H1 (cell line): ENCODE results near the gene OLFM3. TPM values are rescaled to one million over a fixed set of nuclear protein-coding genes. Genes with fewer than 3 reads are reported as not detected.

ENCODE experiments used
- CTCF ChIA-PET: fragments of 300-600 bp; sonication (Branson Sonifier 250); formaldehyde crosslinking; loops from one replicate; lab custom pipeline; 2021; ENCODE audit not compliant: partially characterized antibody; lab: Charles Lee
- POLR2A ChIA-PET: fragments of 300-600 bp; sonication (Branson Sonifier 250); formaldehyde crosslinking; loops from one replicate; lab custom pipeline; 2021; ENCODE audit warnings: inconsistent platforms; ENCODE audit not compliant: partially characterized antibody; lab: Charles Lee
- DNase-seq, 2 experiments: peaks; one replicate each; pipeline versions ENCODE4 v3.0.0 to v3.0.0-alpha.2; 2010 to 2022; ENCODE audit warnings: low spot score in 2 of 2, low read depth in 1 of 2, mixed read lengths in 1 of 2
- FAIRE-seq: peaks from 2 replicates; lab custom pipeline; 2011; peaks lifted over from hg19 to GRCh38; lab: Jason Lieb, UNC
- H2AFZ ChIP-seq: 2 replicates; pipeline ENCODE4 v1.8.1; 2012; ENCODE audit warnings: low read length, inconsistent platforms
- H2AK5ac ChIP-seq: 2 replicates; pipeline ENCODE4 v1.6.1; 2013; ENCODE audit warnings: low read depth, low read length
- H2BK120ac ChIP-seq: replicated peaks from 2 replicates; pipeline ENCODE3; 2013; ENCODE audit warnings: low read depth, low read length, inconsistent platforms
- H2BK12ac ChIP-seq: 2 replicates; pipeline ENCODE4 v1.6.1; 2013; ENCODE audit warnings: low read depth, low read length
- H2BK15ac ChIP-seq: 2 replicates; pipeline ENCODE4 v1.6.1; 2013; ENCODE audit warnings: low read length
- H2BK20ac ChIP-seq: 2 replicates; pipeline ENCODE4 v1.6.1; 2013; ENCODE audit warnings: low read length
- H2BK5ac ChIP-seq: 2 replicates; pipeline ENCODE4 v1.6.1; 2013; ENCODE audit warnings: low read depth, low read length
- H3K14ac ChIP-seq: 2 replicates; pipeline ENCODE4 v1.6.1; 2013; ENCODE audit warnings: inconsistent platforms; ENCODE audit not compliant: insufficient read length
- H3K18ac ChIP-seq: 2 replicates; pipeline ENCODE4 v1.6.1; 2013; ENCODE audit warnings: low read length; ENCODE audit errors: extremely low read depth
- H3K23ac ChIP-seq: 2 replicates; pipeline ENCODE4 v1.6.1; 2013; ENCODE audit warnings: inconsistent platforms; ENCODE audit not compliant: insufficient read length
- H3K23me2 ChIP-seq: 2 replicates; pipeline ENCODE4 v1.6.1; 2013; ENCODE audit warnings: low read depth, low read length
- H3K27ac ChIP-seq: 2 replicates; pipeline ENCODE4 v1.6.1; 2011; ENCODE audit warnings: low read depth, low read length, inconsistent platforms
- H3K27me3 ChIP-seq, 4 experiments: replicated peaks in 1 of 4; 1 replicate in 1 of 4; 2 replicates in 3 of 4; pipeline versions ENCODE4 v1.6.1 to v1.8.1; 2011 to 2013; ENCODE audit warnings: low read length in 3 of 4, mild to moderate bottlenecking in 3 of 4, inconsistent platforms in 2 of 4, mixed read lengths in 2 of 4, moderate library complexity in 1 of 4; ENCODE audit not compliant: control insufficient read depth in 3 of 4, insufficient read depth in 3 of 4; ENCODE audit errors: extremely low read depth in 1 of 4
- H3K36me3 ChIP-seq, 4 experiments: 2 replicates each; pipeline versions ENCODE4 v1.6.1 to v1.8.1; 2011 to 2013; ENCODE audit warnings: mild to moderate bottlenecking in 4 of 4, low read length in 3 of 4, moderate library complexity in 2 of 4, control low read depth in 1 of 4, inconsistent platforms in 1 of 4; ENCODE audit not compliant: insufficient read depth in 4 of 4, control insufficient read depth in 2 of 4
- H3K4ac ChIP-seq: replicated peaks from 2 replicates; pipeline ENCODE3; 2013; ENCODE audit warnings: low read length, low read depth, mixed read lengths, inconsistent platforms; ENCODE audit not compliant: insufficient read length
- H3K4me1 ChIP-seq, 4 experiments: replicated peaks in 1 of 4; 1 replicate in 1 of 4; 2 replicates in 3 of 4; pipeline versions ENCODE4 v1.6.1 to v1.8.1; 2011 to 2013; ENCODE audit warnings: low read length in 3 of 4, inconsistent platforms in 2 of 4, mixed read lengths in 1 of 4; ENCODE audit not compliant: insufficient read depth in 4 of 4, control insufficient read depth in 3 of 4
- H3K4me2 ChIP-seq, 2 experiments: 2 replicates each; pipeline versions ENCODE4 v1.6.1 to v1.8.1; 2011 to 2013; ENCODE audit warnings: low read depth in 2 of 2, low read length in 2 of 2, control low read depth in 1 of 2, inconsistent platforms in 1 of 2, mild to moderate bottlenecking in 1 of 2; ENCODE audit not compliant: insufficient read depth in 1 of 2
- H3K4me3 ChIP-seq, 4 experiments: fragments of 200-600, 300-600 bp in 1 of 4; sonication (generic), shearing (Covaris generic), sonication (Bioruptor Twin) in 1 of 4; 2 replicates each; pipeline versions ENCODE4 v1.5.1 to v1.8.1; 2011 to 2016; ENCODE audit warnings: low read length in 4 of 4, low read depth in 3 of 4, control low read depth in 2 of 4, inconsistent platforms in 2 of 4, mild to moderate bottlenecking in 2 of 4, mixed read lengths in 1 of 4, moderate library complexity in 1 of 4; ENCODE audit not compliant: insufficient read depth in 2 of 4; ENCODE audit errors: extremely low read depth in 1 of 4
- H3K56ac ChIP-seq: replicated peaks from 2 replicates; pipeline ENCODE3; 2013; ENCODE audit warnings: low read depth, mild to moderate bottlenecking, mixed read lengths, low read length, inconsistent platforms; ENCODE audit not compliant: insufficient read length
- H3K79me1 ChIP-seq: 2 replicates; pipeline ENCODE4 v1.6.1; 2013; ENCODE audit warnings: low read depth, low read length, control low read depth
- H3K79me2 ChIP-seq, 2 experiments: 2 replicates each; pipeline versions ENCODE4 v1.6.1 to v1.8.1; 2012 to 2013; ENCODE audit warnings: low read length in 2 of 2, mild to moderate bottlenecking in 2 of 2, inconsistent platforms in 1 of 2; ENCODE audit not compliant: insufficient read depth in 2 of 2, control insufficient read depth in 1 of 2
- H3K9ac ChIP-seq, 4 experiments: replicated peaks in 1 of 4; 1 replicate in 1 of 4; 2 replicates in 3 of 4; pipeline versions ENCODE4 v1.6.1 to v1.8.1; 2011 to 2013; ENCODE audit warnings: low read depth in 3 of 4, low read length in 3 of 4, control low read depth in 2 of 4, mild to moderate bottlenecking in 2 of 4, moderate library complexity in 2 of 4, inconsistent platforms in 1 of 4; ENCODE audit errors: extremely low read depth in 1 of 4
- H3K9me3 ChIP-seq, 2 experiments: 2 replicates each; pipeline versions ENCODE4 v1.6.1 to v1.8.1; 2012 to 2013; ENCODE audit warnings: mild to moderate bottlenecking in 2 of 2, moderate library complexity in 2 of 2, control low read depth in 1 of 2, inconsistent platforms in 1 of 2, low read depth in 1 of 2, low read length in 1 of 2, mixed read lengths in 1 of 2; ENCODE audit not compliant: insufficient read depth in 2 of 2
- H4K20me1 ChIP-seq, 2 experiments: replicated peaks in 1 of 2; 2 replicates each; pipeline versions ENCODE3 to v1.8.1; 2011 to 2013; ENCODE audit warnings: inconsistent platforms in 2 of 2, low read length in 2 of 2, mild to moderate bottlenecking in 1 of 2; ENCODE audit not compliant: insufficient read depth in 2 of 2, control insufficient read depth in 1 of 2
- H4K5ac ChIP-seq: 2 replicates; pipeline ENCODE4 v1.6.1; 2013; ENCODE audit warnings: low read length, low read depth, mixed read lengths, inconsistent platforms; ENCODE audit not compliant: insufficient read length
- H4K8ac ChIP-seq: 2 replicates; pipeline ENCODE4 v1.8.0; 2013; ENCODE audit warnings: mild to moderate bottlenecking, moderate library complexity, low read length, inconsistent platforms; ENCODE audit not compliant: insufficient read depth; ENCODE audit errors: extremely low read depth
- H4K91ac ChIP-seq: replicated peaks from 2 replicates; pipeline ENCODE3; 2013; ENCODE audit warnings: low read length, mixed read lengths, inconsistent platforms; ENCODE audit not compliant: insufficient read length
- ASH2L ChIP-seq: fragments of 200-600, 300-600 bp; sonication (generic); IDR thresholded peaks from one replicate; pipeline ENCODE4 v1.7.1; 2017; ENCODE audit warnings: low read length
- BACH1 ChIP-seq: IDR thresholded peaks from 2 replicates; pipeline ENCODE4 v1.6.1; 2012; ENCODE audit warnings: low read length, improper control_type of control experiment
- CHD1 ChIP-seq: IDR thresholded peaks from 2 replicates; pipeline ENCODE4 v1.6.1; 2012; ENCODE audit warnings: low read depth, low read length, improper control_type of control experiment
- CREB1 ChIP-seq: IDR thresholded peaks from 2 replicates; pipeline ENCODE4 v1.6.1; 2012; ENCODE audit warnings: inconsistent platforms
- GTF2F1 ChIP-seq: IDR thresholded peaks from 2 replicates; pipeline ENCODE4 v1.6.1; 2012; ENCODE audit warnings: low read depth, low read length, improper control_type of control experiment, borderline replicate concordance
- HDAC2 ChIP-seq, 2 experiments: fragments of 300-600 bp in 1 of 2; sonication (generic) in 1 of 2; IDR thresholded peaks; 2 replicates each; pipeline ENCODE4 v1.6.1; 2011 to 2012; ENCODE audit warnings: low read depth in 2 of 2, low read length in 2 of 2, mild to moderate bottlenecking in 2 of 2, moderate library complexity in 2 of 2, borderline replicate concordance in 1 of 2, inconsistent platforms in 1 of 2
- HDAC6 ChIP-seq: IDR thresholded peaks from one replicate; pipeline ENCODE4 v1.7.1; 2012; ENCODE audit warnings: low read depth, mild to moderate bottlenecking, inconsistent platforms, low read length, moderate library complexity
- KDM4A ChIP-seq: IDR thresholded peaks from one replicate; pipeline ENCODE4 v1.7.1; 2012; ENCODE audit warnings: low read depth, mild to moderate bottlenecking, moderate library complexity, low read length, inconsistent platforms; ENCODE audit not compliant: severe bottlenecking
- POLR2A ChIP-seq, 2 experiments: IDR thresholded peaks; 1 replicate in 1 of 2; 2 replicates in 1 of 2; pipeline ENCODE4 v1.6.1; 2011; ENCODE audit warnings: low read depth in 2 of 2, low read length in 2 of 2, mild to moderate bottlenecking in 2 of 2; ENCODE audit errors: control extremely low read depth in 1 of 2
- RAD21 ChIP-seq, 2 experiments: IDR thresholded peaks in 1 of 2; conservative IDR thresholded peaks in 1 of 2; 2 replicates each; pipeline ENCODE4 v1.6.1; 2011; ENCODE audit warnings: low read depth in 2 of 2, low read length in 2 of 2, improper control_type of control experiment in 1 of 2, inconsistent platforms in 1 of 2, mild to moderate bottlenecking in 1 of 2, moderate library complexity in 1 of 2
- RBBP5 ChIP-seq: IDR thresholded peaks from 2 replicates; pipeline ENCODE4 v1.7.1; 2012; ENCODE audit warnings: low read depth, mild to moderate bottlenecking, inconsistent platforms, low read length, moderate library complexity, borderline replicate concordance
- RFX5 ChIP-seq: IDR thresholded peaks from 2 replicates; pipeline ENCODE4 v1.6.1; 2011; ENCODE audit warnings: low read depth, low read length, improper control_type of control experiment, borderline replicate concordance
- RXRA ChIP-seq: IDR thresholded peaks from 2 replicates; pipeline ENCODE4 v1.6.1; 2011; ENCODE audit warnings: low read depth, mild to moderate bottlenecking, low read length, moderate library complexity; ENCODE audit not compliant: insufficient read depth
- SIRT6 ChIP-seq: IDR thresholded peaks from one replicate; pipeline ENCODE4 v1.7.1; 2012; ENCODE audit warnings: low read length, inconsistent platforms
- SRF ChIP-seq: IDR thresholded peaks from 2 replicates; pipeline ENCODE4 v1.6.1; 2011; ENCODE audit warnings: mild to moderate bottlenecking, low read depth, low read length, moderate library complexity
- ZNF274 ChIP-seq: IDR thresholded peaks from 2 replicates; pipeline ENCODE4 v1.7.0; 2012; ENCODE audit warnings: low read length, borderline replicate concordance; ENCODE audit errors: extremely low read depth
- WGBS, 2 experiments: shearing (Covaris generic) in 1 of 2; methylation state at CpG; one replicate each; pipeline versions ENCODE4 v1.1.6 to v1.1.7; 2013 to 2015; ENCODE audit warnings: low lambda C conversion rate in 2 of 2, mixed read lengths in 2 of 2, inconsistent platforms in 1 of 2, low coverage in 1 of 2, missing lambda C conversion rate in 1 of 2; ENCODE audit not compliant: insufficient replicate concordance in 2 of 2, insufficient coverage in 1 of 2, insufficient read length in 1 of 2; ENCODE audit errors: extremely low coverage in 1 of 2, missing lambda C conversion rate in 1 of 2; 5-methylcytosine and 5-hydroxymethylcytosine counted together
- polyA plus RNA-seq, 7 experiments: library from polyadenylated mRNA; depleted of rRNA in 3 of 7; stranded (reverse) in 5 of 7; unstranded in 2 of 7; fragments of >200 nt in 5 of 7; fragments of 200-250 nt in 2 of 7; gene quantifications; 1 replicate in 5 of 7; 2 replicates in 1 of 7; 4 replicates in 1 of 7; pipeline versions ENCODE4 v1.2.1 to v1.2.3, GENCODE V29; 2011 to 2013; ENCODE audit warnings: missing spikeins in 2 of 7, mixed read lengths in 2 of 7
- total RNA-seq: library from RNA; stranded (reverse); fragmentation: NEBNext Ultra II Directional; extraction: Animal tissue kit (Norgen Biotek cat#: 25700); gene quantifications from 2 replicates; pipeline ENCODE4 v1.2.1, GENCODE V29; 2021

The OLFM3 gene
- total and polyA plus RNA-seq, 2 of the 8 experiments (the other 6 are each of a cell fraction or from before 2014, with no cell fraction given), result 0.30 to 0.32 TPM

DNA sequence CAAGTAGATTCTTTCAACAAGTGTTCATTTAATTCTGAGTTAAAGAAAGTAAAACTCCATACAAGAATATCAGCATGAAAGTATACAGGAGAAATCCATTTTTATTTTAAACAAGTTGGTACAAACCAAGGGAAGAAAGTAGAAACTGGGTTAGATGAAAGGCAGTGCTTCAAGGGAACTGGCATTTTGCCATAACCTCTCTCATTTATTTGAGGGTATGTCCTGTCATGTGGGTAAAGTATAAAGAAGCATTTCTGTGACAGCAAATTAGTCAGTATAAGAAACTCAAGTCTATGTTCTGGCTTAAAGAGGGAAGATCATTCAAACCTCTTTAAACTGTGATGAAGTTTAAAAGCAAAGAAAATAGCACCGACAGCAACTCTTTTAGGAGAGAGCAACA is 32.0 kb downstream of the OLFM3 start:
- Histone ChIP-seq H2BK5ac (no peak overlapping the region), H3K4ac (no peak overlapping the region), H2BK20ac (no peak overlapping the region), H3K79me2 (no peaks in the 10 kb centered on the region), H3K56ac (no peak overlapping the region), H3K27ac (no peak overlapping the region), H3K4me1 (0 out of 7 replicates have a peak, but pooled peaks cover 0 to 1% (median 0%) of the 10 kb centered on the region in 4 experiments), H3K14ac (no peak overlapping the region), H2AFZ (no peak overlapping the region), H3K9me3 (no peaks in the 10 kb centered on the region), H3K79me1 (no peaks in the 10 kb centered on the region), H3K27me3 (no peaks in the 10 kb centered on the region), H3K4me3 (no peak overlapping the region), H3K9ac (no peak overlapping the region), H4K5ac (no peak overlapping the region), H3K4me2 (no peak overlapping the region), H4K20me1 (no peaks in the 10 kb centered on the region), H4K91ac (no peak overlapping the region), H3K36me3 (no peaks in the 10 kb centered on the region), H2BK120ac (no peak overlapping the region), H2BK12ac (no peak overlapping the region), H2AK5ac (no peak overlapping the region), H4K8ac (no peak overlapping the region), H2BK15ac (no peak overlapping the region), H3K23me2 (no peaks in the 10 kb centered on the region), H3K18ac (no peak overlapping the region), H3K23ac (no peak overlapping the region)
- CTCF ChIA-PET, result no interaction called here
- WGBS, 2 experiments, result 0% methylated on average over 1 of the region's 1 CpG; no CpG with 5 or more reads in 1 of the 2 experiments
- DNase-seq (no peak), FAIRE-seq (no peak)
- POLR2A ChIA-PET, result no interaction called here
- no peak for TF ChIP-seq RFX5
- TF ChIP-seq KDM4A, result no peak
- TF ChIP-seq HDAC2 (IDR thresholded peaks at IDR 0.05; ENCODE audit: borderline replicate concordance in 1 of 2, low read depth in 2 of 2, low read length in 2 of 2), result no peak
- TF ChIP-seq BACH1, result no peak
- no peak for TF ChIP-seq HDAC6
- TF ChIP-seq CREB1, result no peak
- TF ChIP-seq ZNF274, result no peak
- no peak for TF ChIP-seq RAD21 (IDR thresholded peaks at IDR 0.05 in 1 of 2, conservative IDR thresholded peaks at IDR 0.05 in 1 of 2; ENCODE audit: low read depth in 2 of 2, low read length in 2 of 2)
- no peak for TF ChIP-seq ASH2L
- TF ChIP-seq SRF, result no peak
- no peak for TF ChIP-seq CHD1
- TF ChIP-seq RBBP5, result no peak
- TF ChIP-seq RXRA, result no peak
- TF ChIP-seq GTF2F1, result no peak
- no peak for TF ChIP-seq POLR2A (IDR thresholded peaks at IDR 0.05; ENCODE audit: control extremely low read depth in 1 of 2, low read depth in 2 of 2, low read length in 2 of 2)
- no peak for TF ChIP-seq SIRT6
